H1 (cell line): ENCODE results near the gene CASZ1. TPM values are rescaled to one million over a fixed set of nuclear protein-coding genes. Genes with fewer than 3 reads are reported as not detected.

Experiments used
- BACH1 ChIP-seq: IDR thresholded peaks from 2 replicates; pipeline ENCODE4 v1.6.1; 2012; ENCODE audit warnings: low read length, improper control_type of control experiment
- HDAC6 ChIP-seq: IDR thresholded peaks from one replicate; pipeline ENCODE4 v1.7.1; 2012; ENCODE audit warnings: low read depth, mild to moderate bottlenecking, inconsistent platforms, low read length, moderate library complexity
- MAX ChIP-seq: IDR thresholded peaks from 2 replicates; pipeline ENCODE4 v1.6.1; 2012; ENCODE audit warnings: inconsistent platforms
- POU5F1 ChIP-seq: IDR thresholded peaks from 2 replicates; pipeline ENCODE4 v1.6.1; 2011; ENCODE audit warnings: low read depth, mild to moderate bottlenecking, low read length, moderate library complexity
- RXRA ChIP-seq: IDR thresholded peaks from 2 replicates; pipeline ENCODE4 v1.6.1; 2011; ENCODE audit warnings: low read depth, mild to moderate bottlenecking, low read length, moderate library complexity; ENCODE audit not compliant: insufficient read depth
- SIRT6 ChIP-seq: IDR thresholded peaks from one replicate; pipeline ENCODE4 v1.7.1; 2012; ENCODE audit warnings: low read length, inconsistent platforms
- SIX5 ChIP-seq: IDR thresholded peaks from 2 replicates; pipeline ENCODE4 v1.6.1; 2011; ENCODE audit warnings: mild to moderate bottlenecking, low read depth, low read length
- SUZ12 ChIP-seq: fragments of 200-600 bp; sonication (generic); IDR thresholded peaks from 2 replicates; pipeline ENCODE4 v1.6.1; 2012; ENCODE audit warnings: mild to moderate bottlenecking, inconsistent platforms, low read length, moderate library complexity, mixed read lengths
- TAF7 ChIP-seq: optimal IDR thresholded peaks from 2 replicates; pipeline ENCODE3; 2011; ENCODE audit warnings: low read depth, mild to moderate bottlenecking, inconsistent platforms, low read length, moderate library complexity, borderline replicate concordance
- TCF12 ChIP-seq: IDR thresholded peaks from 2 replicates; pipeline ENCODE4 v1.6.1; 2011; ENCODE audit warnings: low read depth, mild to moderate bottlenecking, low read length
- polyA plus RNA-seq, 7 experiments: library from polyadenylated mRNA; depleted of rRNA in 3 of 7; stranded (reverse) in 5 of 7; unstranded in 2 of 7; fragments of >200 nt in 5 of 7; fragments of 200-250 nt in 2 of 7; gene quantifications; 1 replicate in 5 of 7; 2 replicates in 1 of 7; 4 replicates in 1 of 7; pipeline versions ENCODE4 v1.2.1 to v1.2.3, GENCODE V29; 2011 to 2013; ENCODE audit warnings: missing spikeins in 2 of 7, mixed read lengths in 2 of 7
- total RNA-seq: library from RNA; stranded (reverse); fragmentation: NEBNext Ultra II Directional; extraction: Animal tissue kit (Norgen Biotek cat#: 25700); gene quantifications from 2 replicates; pipeline ENCODE4 v1.2.1, GENCODE V29; 2021
- TF ChIP-seq, protein P1 (sequence below): fragments of 300-600 bp; sonication (generic); IDR thresholded peaks from 2 replicates; pipeline ENCODE4 v1.7.1; 2012; ENCODE audit warnings: low read length, moderate library complexity, mild to moderate bottlenecking, inconsistent platforms; ENCODE audit not compliant: insufficient replicate concordance

CASZ1 gene
- total and polyA plus RNA-seq, 2 of the 8 experiments (the other 6 are each of a cell fraction or from before 2014, with no cell fraction given), result 4.4 to 7.7 TPM

DNA sequence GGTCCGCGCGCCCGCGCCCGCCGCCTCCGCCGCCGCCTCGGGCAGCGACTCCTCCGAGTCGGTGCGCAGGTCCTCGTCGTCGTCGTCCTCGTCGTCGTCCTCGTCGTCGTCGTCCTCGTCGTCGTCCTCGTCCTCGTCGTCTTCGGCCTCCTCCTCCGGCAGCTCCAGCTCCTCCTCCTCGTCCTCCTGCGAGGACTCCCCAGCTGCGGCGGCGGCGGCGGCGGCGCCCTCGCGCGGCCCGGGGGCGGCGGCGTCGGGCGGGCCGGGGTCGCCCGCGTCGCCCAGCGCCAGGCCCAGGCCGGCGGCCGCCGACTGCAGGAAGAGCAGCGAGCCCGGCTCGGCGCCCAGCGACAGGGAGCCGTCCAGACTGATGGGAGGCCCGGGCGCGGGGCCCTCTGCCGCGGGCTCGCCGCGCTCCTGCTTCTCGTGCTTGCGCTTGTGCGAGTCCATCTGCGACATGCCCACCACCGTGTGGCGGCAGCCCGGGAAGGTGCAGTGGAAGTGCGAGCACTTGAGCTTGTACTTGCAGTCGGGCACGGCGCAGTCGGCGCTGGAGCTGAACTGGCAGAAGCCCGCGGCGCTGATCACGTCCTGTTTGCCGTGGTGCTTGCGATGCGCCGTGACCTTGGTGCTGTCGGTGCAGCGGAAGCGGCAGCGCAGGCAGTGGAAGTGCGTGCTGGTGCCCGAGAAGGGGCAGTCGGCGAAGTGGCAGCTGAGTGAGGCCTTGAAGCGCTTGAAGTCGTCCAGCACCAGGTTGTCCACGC lies 157.3 kb downstream of the CASZ1 start (continued):
- TF ChIP-seq RXRA (no peak), TAF7 (no peak), SIRT6 (no peak), TCF12 (no peak), HDAC6 (no peak), MAX (peak; percentile 34), SIX5 (no peak), POU5F1 (no peak), SUZ12 (peak; percentile 65), BACH1 (no peak)
- TF ChIP-seq, protein P1, sequence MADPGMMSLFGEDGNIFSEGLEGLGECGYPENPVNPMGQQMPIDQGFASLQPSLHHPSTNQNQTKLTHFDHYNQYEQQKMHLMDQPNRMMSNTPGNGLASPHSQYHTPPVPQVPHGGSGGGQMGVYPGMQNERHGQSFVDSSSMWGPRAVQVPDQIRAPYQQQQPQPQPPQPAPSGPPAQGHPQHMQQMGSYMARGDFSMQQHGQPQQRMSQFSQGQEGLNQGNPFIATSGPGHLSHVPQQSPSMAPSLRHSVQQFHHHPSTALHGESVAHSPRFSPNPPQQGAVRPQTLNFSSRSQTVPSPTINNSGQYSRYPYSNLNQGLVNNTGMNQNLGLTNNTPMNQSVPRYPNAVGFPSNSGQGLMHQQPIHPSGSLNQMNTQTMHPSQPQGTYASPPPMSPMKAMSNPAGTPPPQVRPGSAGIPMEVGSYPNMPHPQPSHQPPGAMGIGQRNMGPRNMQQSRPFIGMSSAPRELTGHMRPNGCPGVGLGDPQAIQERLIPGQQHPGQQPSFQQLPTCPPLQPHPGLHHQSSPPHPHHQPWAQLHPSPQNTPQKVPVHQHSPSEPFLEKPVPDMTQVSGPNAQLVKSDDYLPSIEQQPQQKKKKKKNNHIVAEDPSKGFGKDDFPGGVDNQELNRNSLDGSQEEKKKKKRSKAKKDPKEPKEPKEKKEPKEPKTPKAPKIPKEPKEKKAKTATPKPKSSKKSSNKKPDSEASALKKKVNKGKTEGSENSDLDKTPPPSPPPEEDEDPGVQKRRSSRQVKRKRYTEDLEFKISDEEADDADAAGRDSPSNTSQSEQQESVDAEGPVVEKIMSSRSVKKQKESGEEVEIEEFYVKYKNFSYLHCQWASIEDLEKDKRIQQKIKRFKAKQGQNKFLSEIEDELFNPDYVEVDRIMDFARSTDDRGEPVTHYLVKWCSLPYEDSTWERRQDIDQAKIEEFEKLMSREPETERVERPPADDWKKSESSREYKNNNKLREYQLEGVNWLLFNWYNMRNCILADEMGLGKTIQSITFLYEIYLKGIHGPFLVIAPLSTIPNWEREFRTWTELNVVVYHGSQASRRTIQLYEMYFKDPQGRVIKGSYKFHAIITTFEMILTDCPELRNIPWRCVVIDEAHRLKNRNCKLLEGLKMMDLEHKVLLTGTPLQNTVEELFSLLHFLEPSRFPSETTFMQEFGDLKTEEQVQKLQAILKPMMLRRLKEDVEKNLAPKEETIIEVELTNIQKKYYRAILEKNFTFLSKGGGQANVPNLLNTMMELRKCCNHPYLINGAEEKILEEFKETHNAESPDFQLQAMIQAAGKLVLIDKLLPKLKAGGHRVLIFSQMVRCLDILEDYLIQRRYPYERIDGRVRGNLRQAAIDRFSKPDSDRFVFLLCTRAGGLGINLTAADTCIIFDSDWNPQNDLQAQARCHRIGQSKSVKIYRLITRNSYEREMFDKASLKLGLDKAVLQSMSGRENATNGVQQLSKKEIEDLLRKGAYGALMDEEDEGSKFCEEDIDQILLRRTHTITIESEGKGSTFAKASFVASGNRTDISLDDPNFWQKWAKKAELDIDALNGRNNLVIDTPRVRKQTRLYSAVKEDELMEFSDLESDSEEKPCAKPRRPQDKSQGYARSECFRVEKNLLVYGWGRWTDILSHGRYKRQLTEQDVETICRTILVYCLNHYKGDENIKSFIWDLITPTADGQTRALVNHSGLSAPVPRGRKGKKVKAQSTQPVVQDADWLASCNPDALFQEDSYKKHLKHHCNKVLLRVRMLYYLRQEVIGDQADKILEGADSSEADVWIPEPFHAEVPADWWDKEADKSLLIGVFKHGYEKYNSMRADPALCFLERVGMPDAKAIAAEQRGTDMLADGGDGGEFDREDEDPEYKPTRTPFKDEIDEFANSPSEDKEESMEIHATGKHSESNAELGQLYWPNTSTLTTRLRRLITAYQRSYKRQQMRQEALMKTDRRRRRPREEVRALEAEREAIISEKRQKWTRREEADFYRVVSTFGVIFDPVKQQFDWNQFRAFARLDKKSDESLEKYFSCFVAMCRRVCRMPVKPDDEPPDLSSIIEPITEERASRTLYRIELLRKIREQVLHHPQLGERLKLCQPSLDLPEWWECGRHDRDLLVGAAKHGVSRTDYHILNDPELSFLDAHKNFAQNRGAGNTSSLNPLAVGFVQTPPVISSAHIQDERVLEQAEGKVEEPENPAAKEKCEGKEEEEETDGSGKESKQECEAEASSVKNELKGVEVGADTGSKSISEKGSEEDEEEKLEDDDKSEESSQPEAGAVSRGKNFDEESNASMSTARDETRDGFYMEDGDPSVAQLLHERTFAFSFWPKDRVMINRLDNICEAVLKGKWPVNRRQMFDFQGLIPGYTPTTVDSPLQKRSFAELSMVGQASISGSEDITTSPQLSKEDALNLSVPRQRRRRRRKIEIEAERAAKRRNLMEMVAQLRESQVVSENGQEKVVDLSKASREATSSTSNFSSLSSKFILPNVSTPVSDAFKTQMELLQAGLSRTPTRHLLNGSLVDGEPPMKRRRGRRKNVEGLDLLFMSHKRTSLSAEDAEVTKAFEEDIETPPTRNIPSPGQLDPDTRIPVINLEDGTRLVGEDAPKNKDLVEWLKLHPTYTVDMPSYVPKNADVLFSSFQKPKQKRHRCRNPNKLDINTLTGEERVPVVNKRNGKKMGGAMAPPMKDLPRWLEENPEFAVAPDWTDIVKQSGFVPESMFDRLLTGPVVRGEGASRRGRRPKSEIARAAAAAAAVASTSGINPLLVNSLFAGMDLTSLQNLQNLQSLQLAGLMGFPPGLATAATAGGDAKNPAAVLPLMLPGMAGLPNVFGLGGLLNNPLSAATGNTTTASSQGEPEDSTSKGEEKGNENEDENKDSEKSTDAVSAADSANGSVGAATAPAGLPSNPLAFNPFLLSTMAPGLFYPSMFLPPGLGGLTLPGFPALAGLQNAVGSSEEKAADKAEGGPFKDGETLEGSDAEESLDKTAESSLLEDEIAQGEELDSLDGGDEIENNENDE, result no peak
